ENCODE results near the gene RBP4. TPM values are rescaled to one million over a fixed set of nuclear protein-coding genes. Genes with fewer than 3 reads are reported as not detected.

RBP4 gene
- total and polyA plus RNA-seq, 12 donors: 0.66 to 224 (median 10.2) TPM; not detected in 1

- Histone ChIP-seq H3K36me3 (replicated peaks in 1 of 2) (no peaks in the 10 kb centered on the region), H3K9me3 (replicated peaks in 1 of 3) (no peaks in the 10 kb centered on the region), H3K4me3 (no peak overlapping the region), H3K27me3 (peaks cover 14% of the 10 kb centered on the region), H3K27ac (no peak overlapping the region), H3K4me1 (replicated peaks in 1 of 2) (no peaks in the 10 kb centered on the region)
- peak in 5 of 7 donors; percentile 22 to 42 (median 33) for DNase-seq
- 42 to 45% (median 44%) methylated on average over 10 of the region's 10 CpGs for WGBS, 4 donors
- intact Hi-C loops (cut with DNase I): no loop called here
- no peak for TF ChIP-seq CTCF (IDR thresholded peaks at IDR 0.05)
- TF ChIP-seq POLR2A (IDR thresholded peaks at IDR 0.05): no peak
Measured at GRCh38 chr10:93573051-93573909, 27.8 kb downstream of the RBP4 start.

GRCh38 chr10:93572606-93573005 lies 28.4 kb downstream of the RBP4 start:
- Histone ChIP-seq H3K4me1 (replicated peaks in 1 of 2) (no peaks in the 10 kb centered on the region), H3K27ac (no peak overlapping the region), H3K4me3 (no peak overlapping the region), H3K9me3 (replicated peaks in 1 of 3) (no peaks in the 10 kb centered on the region), H3K36me3 (replicated peaks in 1 of 2) (no peaks in the 10 kb centered on the region), H3K27me3 (peaks cover 20% of the 10 kb centered on the region)
- DNase-seq: no peak
- no peak for TF ChIP-seq POLR2A (IDR thresholded peaks at IDR 0.05)
- intact Hi-C loops (cut with DNase I): no loop called here
- WGBS, 4 donors: 75 to 96% (median 90%) methylated on average over 2 of the region's 2 CpGs

GRCh38 chr10:93570383-93570782 lies 30.7 kb downstream of the RBP4 start:
- Histone ChIP-seq H3K4me3 (no peak overlapping the region), H3K4me1 (replicated peaks in 1 of 2) (peaks cover 0 to 5% of the 10 kb centered on the region in 2 donors), H3K27ac (no peak overlapping the region), H3K36me3 (replicated peaks in 1 of 2) (no peaks in the 10 kb centered on the region), H3K27me3 (peaks cover 36% of the 10 kb centered on the region), H3K9me3 (replicated peaks in 1 of 3) (no peaks in the 10 kb centered on the region)
- 38 to 47% (median 41%) methylated on average over 3 of the region's 3 CpGs for WGBS, 4 donors
- TF ChIP-seq POLR2A (IDR thresholded peaks at IDR 0.05): no peak
- no peak for TF ChIP-seq CTCF (IDR thresholded peaks at IDR 0.05)
- DNase-seq: no peak
- intact Hi-C loops (cut with DNase I): no loop called here

- Histone ChIP-seq H3K27ac (no peak overlapping the region), H3K27me3 (peaks cover 36% of the 10 kb centered on the region), H3K9me3 (replicated peaks in 1 of 3) (no peaks in the 10 kb centered on the region), H3K36me3 (replicated peaks in 1 of 2) (no peaks in the 10 kb centered on the region), H3K4me1 (replicated peaks in 1 of 2) (peaks cover 0 to 5% of the 10 kb centered on the region in 2 donors), H3K4me3 (peak overlapping the region in 1 of 4 donors; percentile 36)
- DNase-seq: peak in 3 of 7 donors; percentile 18 to 22 (median 21)
- WGBS, 4 donors: 2 to 6% (median 5%) methylated on average over 19 to 21 of the region's 21 CpGs
- intact Hi-C loops (cut with DNase I): no loop called here
- TF ChIP-seq POLR2A (IDR thresholded peaks at IDR 0.05) (no peak), CTCF (IDR thresholded peaks at IDR 0.05) (no peak)
Measured at GRCh38 chr10:93568105-93568390, 33.0 kb downstream of the RBP4 start.

Data from adrenal gland (tissue), 12 donors.